NCI-H2107 treated with DMSO at 0.1 percent for 48 hours (cell line): Measurements from ENCODE around the gene ATP8B2.
"Not testable (repeated sequence)": the region's sequence is repeated elsewhere in the genome, so short reads cannot be mapped to it uniquely, and the experiment has no call there.

ENCODE experiments used
- DNase-seq: peaks from one replicate; lab custom pipeline; 2025; ENCODE audit not compliant: unreplicated experiment; lab: John Stamatoyannopoulos, UW

The ATP8B2 gene

GRCh38 chr1:154344977-154345837 is 19.9 kb downstream of the ATP8B2 start:
- DNase-seq: no peak

GRCh38 chr1:154346276-154346917 is 21.1 kb downstream of the ATP8B2 start:
- no peak for DNase-seq

- DNase-seq: no peak
These were observed 22.6 kb downstream of the ATP8B2 start for GRCh38 chr1:154347961-154348360.

- no peak for DNase-seq
These were observed 23.2 kb downstream of the ATP8B2 start for GRCh38 chr1:154348429-154349076.

GRCh38 chr1:154349121-154349520 is 23.8 kb downstream of the ATP8B2 start:
- DNase-seq: no peak

GRCh38 chr1:154350383-154350782 is 25.1 kb downstream of the ATP8B2 start:
- no peak for DNase-seq

GRCh38 chr1:154351363-154352068 is 26.2 kb downstream of the ATP8B2 start:
- DNase-seq: no peak

GRCh38 chr1:154352245-154352580 is 26.9 kb downstream of the ATP8B2 start:
- no peak for DNase-seq

- no peak for DNase-seq
These were observed 27.5 kb downstream of the ATP8B2 start for GRCh38 chr1:154352581-154353459.

- DNase-seq: no peak
These were observed 28.2 kb downstream of the ATP8B2 start for GRCh38 chr1:154353460-154353904.

- no peak for DNase-seq
These were observed 28.6 kb downstream of the ATP8B2 start for GRCh38 chr1:154353966-154354365.

GRCh38 chr1:154358519-154358918 is 33.2 kb downstream of the ATP8B2 start:
- no peak for DNase-seq

GRCh38 chr1:154360288-154360687 is 35.0 kb downstream of the ATP8B2 start:
- no peak for DNase-seq

- not testable (repeated sequence) for DNase-seq
These were observed 35.6 kb downstream of the ATP8B2 start for GRCh38 chr1:154360881-154361280.

- no peak for DNase-seq
These were observed 36.0 kb downstream of the ATP8B2 start for GRCh38 chr1:154361357-154361756.

GRCh38 chr1:154371436-154371835 is 46.1 kb downstream of the ATP8B2 start:
- DNase-seq: no peak

- not testable (repeated sequence) for DNase-seq
These were observed 48.5 kb downstream of the ATP8B2 start for GRCh38 chr1:154373777-154374357.

GRCh38 chr1:154379301-154379700 is 54.0 kb downstream of the ATP8B2 start:
- DNase-seq: no peak

- DNase-seq: no peak
These were observed 59.5 kb downstream of the ATP8B2 start for GRCh38 chr1:154384650-154385489.
